Stimulated activated CD4-positive, alpha-beta T cell treated with anti-CD3 and anti-CD28 coated beads, TNF-alpha, amount 100 ng/mL, for 4 hours (primary cell): ENCODE results near the gene CCDC187.

Experiments
- DNase-seq, 3 experiments: peaks; one replicate each; pipeline ENCODE4 v3.0.0-alpha.2; 2020; ENCODE audit warnings: low read depth in 3 of 3

The CCDC187 gene

GRCh38 chr9:136311051-136312008, 7.4 kb upstream of the CCDC187 start:
- no peak for DNase-seq

GRCh38 chr9:136310273-136311030, 6.6 kb upstream of the CCDC187 start:
- DNase-seq = no peak

GRCh38 chr9:136309806-136310220, 5.9 kb upstream of the CCDC187 start:
- DNase-seq = no peak

- DNase-seq = no peak
Observed at GRCh38 chr9:136309101-136309801, 5.4 kb upstream of the CCDC187 start.

- DNase-seq = no peak
Observed at GRCh38 chr9:136308702-136309053, 4.8 kb upstream of the CCDC187 start.

GRCh38 chr9:136308006-136308701, 4.3 kb upstream of the CCDC187 start:
- no peak for DNase-seq

GRCh38 chr9:136307215-136307750, 3.4 kb upstream of the CCDC187 start:
- no peak for DNase-seq

GRCh38 chr9:136306211-136307208, 2.6 kb upstream of the CCDC187 start:
- no peak for DNase-seq

- no peak for DNase-seq
Observed at GRCh38 chr9:136305804-136306203, 1.9 kb upstream of the CCDC187 start.

- no peak for DNase-seq
Observed at GRCh38 chr9:136304981-136305380, 1.1 kb upstream of the CCDC187 start.

GRCh38 chr9:136304456-136304855, 562 bp upstream of the CCDC187 start:
- no peak for DNase-seq

GRCh38 chr9:136303066-136303824, 649 bp downstream of the CCDC187 start:
- DNase-seq = no peak

- DNase-seq = no peak
Observed at GRCh38 chr9:136302527-136302926, 1.4 kb downstream of the CCDC187 start.

- DNase-seq = no peak
Observed at GRCh38 chr9:136300866-136301265, 3.0 kb downstream of the CCDC187 start.

GRCh38 chr9:136300016-136300545, 3.8 kb downstream of the CCDC187 start:
- no peak for DNase-seq

GRCh38 chr9:136299541-136299940, 4.4 kb downstream of the CCDC187 start:
- DNase-seq = no peak

GRCh38 chr9:136299116-136299515, 4.8 kb downstream of the CCDC187 start:
- DNase-seq = no peak

GRCh38 chr9:136297766-136298735, 5.8 kb downstream of the CCDC187 start:
- no peak for DNase-seq
